HG03139 (cell line): ENCODE results near the gene PTDSS2.
"Not testable (repeated sequence)": the region's sequence is repeated elsewhere in the genome, so short reads cannot be mapped to it uniquely, and the experiment has no call there.

Source experiments
- ATAC-seq: cut with Tn5 transposase; IDR thresholded peaks from one replicate; pipeline ENCODE4 v1.9.1; 2021; ENCODE audit not compliant: unreplicated experiment

PTDSS2 gene

DNA sequence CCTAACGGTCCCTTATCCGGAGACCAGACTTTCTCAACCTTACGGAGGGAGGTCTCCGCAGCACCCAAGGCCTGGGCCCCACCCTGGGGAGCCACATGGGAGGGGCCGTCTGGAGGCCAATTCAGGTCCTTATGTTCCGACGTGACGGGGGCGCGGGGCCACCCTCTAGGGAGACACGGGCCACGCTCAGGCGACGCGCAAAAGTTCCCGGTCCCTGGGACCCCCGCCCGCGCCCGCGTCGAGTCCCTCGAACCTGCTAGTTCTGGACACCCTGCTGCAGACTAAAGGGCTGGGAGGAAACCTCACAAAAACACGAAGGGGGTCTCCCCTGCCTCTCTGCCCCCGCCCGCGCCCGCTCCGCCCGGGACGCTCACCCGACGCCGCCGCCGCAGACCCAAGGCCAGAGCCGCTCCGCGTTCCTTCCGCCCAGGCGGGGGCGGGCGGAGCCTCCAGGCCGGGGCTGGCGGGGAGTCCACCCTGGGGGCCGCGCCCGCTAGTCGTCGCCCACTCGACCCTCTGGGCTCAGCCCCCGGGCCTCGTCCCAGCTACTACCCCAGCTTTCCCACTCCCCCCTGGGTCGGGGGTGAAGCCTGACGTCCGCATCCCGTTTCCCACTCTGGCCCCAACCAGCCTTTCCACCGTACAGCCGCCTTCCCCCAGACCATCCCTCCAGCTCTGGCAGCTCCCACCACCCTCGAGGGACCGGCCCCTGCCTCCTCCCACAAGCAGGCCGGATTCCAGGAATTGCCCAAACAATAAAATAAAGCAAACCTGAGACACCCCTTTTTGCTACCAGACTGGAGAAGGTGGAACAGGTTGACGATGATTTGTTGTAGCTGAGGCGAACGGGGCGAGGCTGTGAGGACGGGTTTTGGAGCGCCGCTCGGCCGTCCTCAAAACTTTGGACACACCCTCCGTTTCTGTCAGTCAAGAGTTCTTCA lies 54.2 kb downstream of the PTDSS2 start:
- no peak for ATAC-seq

DNA sequence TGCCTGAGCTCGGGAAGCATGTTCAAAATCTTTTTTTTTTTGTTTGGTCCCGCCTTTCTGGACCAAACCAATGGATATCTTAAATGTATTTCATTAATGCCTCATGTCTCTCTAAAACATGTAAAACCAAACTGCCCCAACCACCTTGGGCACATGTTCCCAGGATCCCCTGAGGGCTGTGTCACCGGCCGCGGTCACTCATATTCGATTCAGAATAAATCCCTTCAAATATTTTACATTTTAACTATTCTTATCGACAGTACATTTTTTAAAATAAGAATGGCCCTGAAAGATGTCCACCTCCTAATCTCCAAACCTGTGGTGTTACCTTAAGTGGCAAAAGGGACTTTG lies 54.9 kb downstream of the PTDSS2 start:
- ATAC-seq = no peak

DNA sequence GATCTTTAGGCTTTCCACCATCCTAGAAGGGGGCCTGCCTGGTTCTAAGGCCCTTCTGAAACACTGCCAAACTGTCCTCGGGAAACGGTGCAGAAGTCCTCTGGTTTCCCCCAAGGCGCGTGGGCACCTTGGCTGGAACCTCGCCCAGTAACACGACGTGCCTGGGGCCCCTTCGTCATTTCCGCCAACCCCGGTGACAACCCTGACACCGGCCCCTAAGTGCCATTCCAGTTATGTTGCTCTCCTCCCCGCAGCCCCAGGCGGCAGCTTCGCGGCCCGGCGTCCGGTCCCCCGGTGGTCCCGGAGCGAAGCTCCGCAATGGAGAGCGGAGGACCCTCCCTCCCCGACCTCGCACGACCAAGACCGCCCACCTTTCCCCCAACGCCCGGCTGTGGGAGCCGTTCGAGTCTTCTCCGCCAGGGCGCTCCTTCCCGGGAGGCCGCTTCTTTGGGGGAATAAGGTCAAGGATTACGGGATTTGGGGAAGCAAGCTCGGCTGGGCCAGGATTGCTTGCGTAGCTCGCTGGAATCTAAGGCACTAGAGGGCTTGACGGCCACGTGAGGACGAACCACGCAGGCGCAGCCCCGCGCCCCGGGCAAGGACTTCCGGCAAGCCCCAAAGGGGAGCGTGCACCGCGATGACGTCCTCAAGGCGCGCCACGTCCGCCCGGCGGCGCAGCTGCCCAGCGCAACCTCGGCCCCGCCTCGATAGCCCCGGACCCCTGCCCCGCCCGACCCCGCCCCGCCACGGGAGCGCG lies 56.3 kb downstream of the PTDSS2 start:
- peak; percentile 52 for ATAC-seq

DNA sequence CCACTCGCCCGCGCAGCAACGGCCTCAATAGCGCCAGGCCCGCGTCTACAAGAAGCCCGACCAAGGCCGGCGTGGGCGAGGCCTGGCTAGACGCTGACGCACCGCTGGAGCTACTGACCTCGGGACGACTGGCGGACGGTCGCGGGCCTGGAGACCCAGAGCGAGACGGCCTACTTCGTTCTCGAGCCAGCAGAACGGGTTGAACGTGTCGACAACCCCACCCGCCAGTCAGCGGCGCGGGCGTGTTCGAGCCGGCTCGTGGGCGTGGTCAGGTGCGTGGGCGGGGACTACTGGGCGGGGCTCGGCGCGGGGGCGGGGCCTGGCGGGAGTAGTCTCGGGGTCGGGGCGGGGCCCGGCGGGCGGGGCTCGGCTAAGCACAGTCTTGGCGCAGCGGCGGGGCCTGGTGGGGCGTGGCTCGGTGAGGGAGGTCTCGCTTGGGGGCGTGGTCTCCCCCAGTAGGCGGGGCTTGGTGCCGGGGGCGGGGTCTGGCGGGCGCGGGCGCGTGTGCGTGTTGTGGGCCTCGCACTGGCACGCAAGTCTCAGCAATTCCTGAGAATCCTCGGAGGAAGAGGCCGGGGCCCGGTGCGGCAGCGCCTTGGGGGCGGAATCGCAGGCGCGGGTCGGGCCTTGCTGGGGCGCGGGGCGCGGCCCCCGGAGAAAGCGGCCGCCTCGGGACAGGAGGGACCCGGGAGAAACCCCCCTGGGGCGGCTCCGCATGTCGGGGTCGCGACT lies 57.1 kb downstream of the PTDSS2 start, which contains the start of gene RNH1:
Gene RNH1 (minus strand): TSS at position 248 of the 732 bp plus-strand sequence. CDS start 5,080 bp downstream, outside the sequence.
- ATAC-seq = peak; percentile 52

DNA sequence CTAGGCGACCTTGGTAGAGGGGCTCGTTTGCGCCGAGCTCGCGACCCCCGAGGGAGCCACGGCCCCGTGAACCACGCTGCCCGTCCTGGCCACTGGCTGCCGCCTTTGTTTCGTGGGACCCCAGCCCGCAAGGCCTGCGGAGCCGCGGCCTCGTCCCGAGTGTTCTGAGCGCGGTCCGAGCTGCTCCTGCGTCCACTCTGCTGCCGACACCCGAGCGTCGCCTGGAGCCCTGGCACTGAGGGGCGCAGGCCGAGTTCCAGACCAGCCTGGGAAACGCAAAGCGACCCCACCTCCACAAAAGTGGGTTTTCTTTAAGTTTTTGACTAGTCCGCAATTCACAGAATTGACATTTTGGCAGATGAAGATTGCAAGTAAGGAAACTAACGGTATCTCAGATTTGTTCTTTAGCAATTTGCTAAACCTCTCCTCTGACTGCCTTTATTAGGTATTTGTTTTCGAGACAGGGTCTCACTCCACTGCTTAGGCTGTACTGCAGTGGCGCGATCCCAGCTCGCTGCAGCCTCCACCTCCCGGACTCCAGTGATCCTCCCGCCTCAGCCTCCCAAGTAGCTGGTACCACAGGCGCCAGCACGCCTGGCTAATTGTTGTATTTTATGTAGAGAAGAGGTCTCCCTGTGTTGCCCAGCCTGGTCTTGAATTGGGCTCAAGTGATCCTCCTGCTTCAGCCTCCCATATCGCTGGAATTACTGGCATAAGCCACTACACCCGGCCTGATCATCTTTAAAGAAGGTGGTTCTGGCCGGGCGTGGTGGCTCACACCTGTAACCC lies 57.8 kb downstream of the PTDSS2 start:
- no peak for ATAC-seq

DNA sequence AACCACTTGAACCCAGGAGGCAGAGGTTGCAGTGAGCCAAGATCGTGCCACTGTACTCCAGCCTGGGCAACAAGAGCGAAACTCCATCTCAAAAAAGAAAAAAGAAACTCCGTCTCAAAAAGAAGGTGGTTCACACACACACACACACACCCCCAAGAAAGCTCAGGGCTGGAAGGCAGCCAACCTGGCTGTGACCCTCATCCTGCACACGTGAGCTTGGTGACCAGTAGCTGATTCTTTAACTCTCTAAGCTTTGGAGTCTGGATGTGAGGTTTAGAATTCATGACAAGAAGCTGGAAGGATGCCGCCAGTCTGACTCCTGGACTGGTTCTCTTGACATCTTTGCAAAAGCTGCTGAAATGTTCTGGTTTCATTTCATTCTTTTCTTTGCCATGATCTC lies 58.9 kb downstream of the PTDSS2 start:
- ATAC-seq = no peak

DNA sequence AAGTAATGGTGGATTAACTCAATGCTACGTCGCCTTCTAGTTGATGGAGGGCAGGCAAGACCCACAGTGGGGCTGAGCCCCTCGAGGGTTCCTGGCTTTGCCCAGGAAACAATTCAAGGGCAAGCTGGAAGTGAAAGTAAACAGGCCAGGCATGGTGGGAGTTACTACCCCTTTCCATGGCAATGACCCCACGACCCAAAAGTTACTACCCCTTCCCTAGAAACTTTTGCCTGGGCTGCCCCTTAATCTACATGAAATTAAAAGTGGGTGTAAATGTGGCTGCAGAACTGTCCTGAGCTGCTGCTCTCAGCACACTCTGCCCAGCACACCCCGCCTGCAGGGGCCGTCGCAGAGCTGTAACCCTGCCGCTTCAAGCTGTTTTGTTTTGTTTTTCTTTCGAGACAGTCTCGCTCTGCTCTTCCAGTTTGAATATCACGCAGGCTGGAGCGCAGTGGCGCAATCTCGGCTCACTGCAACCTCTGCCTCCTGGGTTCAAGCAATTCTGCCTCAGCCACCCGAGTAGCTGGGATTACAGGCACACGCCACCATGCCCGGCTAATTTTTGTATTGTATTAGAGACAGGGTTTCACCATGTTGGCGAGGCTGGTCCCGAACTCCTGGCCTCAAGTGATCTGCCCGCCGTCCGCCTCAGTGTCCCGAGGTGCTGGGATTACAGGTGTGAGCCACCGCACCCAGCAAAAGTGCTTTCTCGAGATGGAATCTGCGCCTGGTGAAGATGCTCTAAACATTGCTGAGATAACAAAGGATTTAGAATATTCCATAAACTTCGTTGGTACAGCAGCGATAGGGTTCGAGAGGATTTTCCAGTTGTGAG lies 62.9 kb downstream of the PTDSS2 start:
- ATAC-seq = no peak

DNA sequence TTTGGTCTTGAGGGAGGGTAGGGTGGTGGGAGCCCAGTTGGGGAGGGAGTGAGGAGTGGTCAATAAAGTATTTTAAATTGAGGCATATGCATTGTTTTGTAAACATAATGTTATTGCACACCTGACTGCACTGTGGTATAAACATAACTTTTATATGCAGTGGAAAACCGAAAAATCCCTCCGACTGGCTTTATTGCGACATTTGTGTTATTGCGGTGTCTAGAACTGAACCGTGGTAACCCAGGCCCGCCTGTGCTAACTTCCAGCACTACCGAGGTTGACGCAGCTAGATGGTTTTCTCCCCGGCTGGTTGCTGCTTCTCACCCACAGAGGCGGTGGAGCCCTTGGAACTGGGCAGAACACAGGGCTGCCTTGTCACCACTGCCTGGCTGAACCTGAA lies 64.5 kb downstream of the PTDSS2 start:
- ATAC-seq = no peak

DNA sequence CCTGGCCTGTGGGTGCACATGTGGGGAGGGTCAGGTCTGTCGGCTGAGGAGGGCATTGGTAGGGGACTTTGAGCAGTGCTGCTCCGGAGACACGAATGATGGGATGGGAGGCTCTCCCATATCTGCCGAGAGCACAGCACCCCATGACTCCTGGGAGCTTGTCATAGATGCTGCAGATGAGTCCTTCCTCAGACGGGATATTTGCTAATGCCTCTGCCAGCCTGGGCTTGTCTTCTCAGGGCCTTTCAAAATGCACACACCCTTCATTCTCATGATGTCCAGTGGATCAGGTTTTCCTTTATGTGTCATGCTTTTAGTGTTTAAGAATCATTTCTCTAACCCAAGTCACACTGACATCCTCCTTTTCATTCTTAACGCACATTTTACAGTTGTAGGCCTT lies 65.1 kb downstream of the PTDSS2 start:
- no peak for ATAC-seq

DNA sequence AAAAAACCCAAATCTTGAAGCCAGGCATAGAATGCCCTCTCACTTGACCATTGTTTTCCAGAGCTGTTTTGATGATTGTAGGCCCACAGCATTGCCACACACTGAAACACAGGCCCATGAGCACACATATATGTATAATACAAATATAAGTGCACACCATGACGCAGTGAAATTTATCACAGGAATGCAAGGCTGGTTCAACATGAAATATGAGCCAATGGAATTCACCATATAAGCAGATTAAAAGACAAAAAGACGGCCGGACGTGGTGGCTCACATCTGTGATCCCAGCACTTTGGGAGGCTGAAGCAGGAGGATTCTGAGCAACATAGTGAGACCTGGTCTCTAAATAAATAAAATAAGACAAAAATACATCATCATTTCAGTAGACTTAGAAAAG lies 66.3 kb downstream of the PTDSS2 start:
- ATAC-seq = no peak

DNA sequence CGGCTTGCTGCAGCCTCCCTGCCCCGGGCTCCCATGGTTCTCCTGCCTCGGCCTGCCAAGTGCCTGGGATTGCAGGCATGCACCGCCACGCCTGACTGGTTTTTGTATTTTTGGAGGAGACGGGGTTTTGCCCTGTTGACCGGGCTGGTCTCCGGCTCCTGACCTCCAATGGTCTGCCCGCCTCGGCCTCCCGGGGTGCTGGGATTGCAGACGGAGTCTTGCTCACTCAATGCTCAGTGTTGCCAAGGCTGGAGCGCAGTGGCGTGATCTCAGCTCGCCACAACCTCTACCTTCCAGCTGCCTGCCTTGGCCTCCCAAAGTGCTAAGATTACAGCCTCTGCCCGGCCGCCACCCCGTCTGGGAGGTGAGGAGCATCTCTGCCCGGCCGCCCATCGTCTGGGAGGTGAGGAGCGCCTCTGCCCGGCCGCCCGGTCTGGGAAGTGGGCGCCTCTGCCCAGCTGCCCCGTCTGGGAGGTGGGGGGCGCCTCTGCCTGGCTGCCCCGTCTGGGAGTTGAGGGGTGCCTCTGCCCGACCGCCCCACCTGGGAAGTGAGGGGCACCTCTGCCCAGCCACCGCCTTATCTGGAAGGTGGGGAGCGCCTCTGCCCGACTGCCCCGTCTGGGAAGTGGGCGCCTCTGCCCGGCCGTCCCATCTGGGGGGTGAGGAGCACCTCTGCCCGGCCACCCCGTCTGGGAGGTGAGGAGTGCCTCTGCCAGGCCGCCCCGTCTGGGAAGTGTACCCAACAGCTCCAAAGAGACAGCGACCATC lies 67.0 kb downstream of the PTDSS2 start:
- not testable (repeated sequence) for ATAC-seq

DNA sequence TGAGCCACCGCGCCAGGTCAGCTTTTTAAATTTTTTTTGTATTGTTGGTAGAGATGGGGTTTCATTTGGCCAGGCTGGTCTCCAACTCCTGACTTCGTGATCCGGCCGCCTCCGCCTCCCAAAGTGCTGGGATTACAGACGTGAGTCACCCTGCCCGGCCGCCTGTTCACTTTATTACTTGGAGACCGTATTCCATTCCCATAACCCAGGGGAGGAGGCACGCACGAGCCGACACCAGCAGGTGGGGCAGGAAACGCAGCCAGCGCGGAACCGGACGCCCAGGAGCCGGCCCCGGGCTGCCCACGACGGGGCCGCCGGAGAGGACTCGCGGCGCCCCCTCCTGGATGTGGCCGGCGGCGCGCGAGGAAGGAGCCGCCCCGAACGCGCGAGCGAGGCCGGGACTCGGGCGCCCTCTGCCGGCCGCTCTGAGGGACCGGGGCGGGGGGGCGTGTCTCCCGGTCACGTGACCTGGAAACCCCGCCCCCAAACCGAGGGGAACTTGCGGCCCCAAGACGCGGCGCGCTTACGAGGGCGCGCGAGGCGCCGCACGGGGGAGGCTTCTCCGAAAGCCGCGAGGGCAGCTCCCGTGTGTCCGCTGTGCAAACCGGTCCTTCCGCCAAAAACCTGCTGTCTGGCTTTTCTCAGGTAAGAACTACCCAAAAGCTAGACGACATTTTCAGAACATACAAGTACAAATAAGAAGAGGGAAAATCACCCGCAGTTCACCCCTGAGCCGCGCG lies 68.6 kb downstream of the PTDSS2 start:
- peak; percentile 91 for ATAC-seq

DNA sequence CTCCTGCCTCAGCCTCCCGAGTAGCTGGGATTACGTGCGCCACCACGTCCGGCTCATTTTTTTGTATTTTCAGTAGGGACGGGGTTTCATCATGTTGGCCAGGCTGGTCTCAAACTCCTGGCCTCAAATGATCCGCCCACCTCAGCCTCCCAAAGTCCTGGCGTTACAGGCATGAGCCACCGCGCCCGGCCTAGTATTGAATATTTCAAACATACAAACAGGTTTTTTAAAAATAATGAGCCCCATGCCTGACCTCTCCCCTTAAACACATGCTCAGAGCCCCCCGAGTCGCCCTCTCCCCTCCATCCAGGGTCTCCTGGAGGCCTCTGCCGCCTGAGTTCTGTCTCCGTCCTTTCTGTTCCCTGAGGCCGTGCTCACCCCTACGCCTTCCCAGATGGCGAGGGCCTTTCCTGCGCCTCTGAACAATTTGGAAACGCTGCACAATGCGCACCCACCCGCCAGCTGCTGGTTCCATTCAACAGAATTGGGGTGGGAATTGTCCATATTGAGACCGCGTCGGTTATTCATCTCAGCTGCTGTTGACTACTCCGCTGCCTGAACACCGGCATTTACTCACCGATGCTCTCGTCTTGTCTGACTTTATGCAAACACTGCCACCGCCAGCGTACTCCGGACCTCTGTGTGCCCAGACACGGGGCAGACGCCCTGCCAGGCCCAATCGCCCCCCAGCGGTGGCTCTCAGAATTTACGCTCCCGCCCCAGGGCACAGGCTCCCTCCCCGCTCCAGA lies 70.5 kb downstream of the PTDSS2 start:
- no peak for ATAC-seq

DNA sequence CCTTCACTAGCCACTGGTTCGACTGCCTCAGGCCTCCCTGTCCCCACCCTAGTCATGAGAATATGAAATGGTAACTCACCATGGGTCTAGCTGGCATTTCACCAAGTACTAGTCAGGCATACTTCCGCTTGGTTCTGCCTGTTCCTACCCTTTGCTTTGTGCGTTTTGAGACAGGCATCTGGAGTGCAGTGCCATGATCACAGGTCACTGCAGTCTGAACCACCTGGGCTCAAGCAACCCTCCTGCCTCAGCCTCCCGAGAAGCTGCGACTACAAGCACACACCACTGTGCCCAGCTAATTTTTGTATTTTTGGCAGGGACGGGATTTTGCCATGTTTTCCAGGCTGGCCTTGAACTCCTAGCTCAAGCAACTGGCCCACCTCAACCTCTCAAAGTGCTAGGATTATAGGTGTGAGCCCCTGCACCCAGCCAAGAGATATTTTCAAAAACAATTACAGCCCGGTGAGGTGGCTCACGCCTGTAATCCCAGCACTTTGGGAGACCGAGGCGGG lies 71.2 kb downstream of the PTDSS2 start:
- no peak for ATAC-seq

DNA sequence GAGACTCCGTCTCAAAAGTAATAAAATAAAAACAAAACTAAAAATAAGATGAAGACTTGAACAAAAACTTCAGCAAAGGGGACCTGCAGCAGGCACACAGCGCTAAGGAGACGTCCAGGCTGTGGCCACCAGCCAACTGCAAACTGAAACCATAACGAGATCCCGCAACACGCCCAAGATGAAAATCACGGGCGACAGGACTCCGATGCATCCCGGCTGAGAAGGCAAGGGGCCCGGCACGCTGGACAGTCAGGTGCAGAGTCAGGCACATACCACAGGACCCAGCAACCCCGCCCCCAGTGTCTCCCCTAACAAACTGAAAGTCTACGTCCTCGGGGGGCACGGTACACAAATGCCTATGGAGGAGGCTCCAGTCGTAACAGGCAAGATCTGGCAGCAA lies 76.1 kb downstream of the PTDSS2 start:
- ATAC-seq = no peak

DNA sequence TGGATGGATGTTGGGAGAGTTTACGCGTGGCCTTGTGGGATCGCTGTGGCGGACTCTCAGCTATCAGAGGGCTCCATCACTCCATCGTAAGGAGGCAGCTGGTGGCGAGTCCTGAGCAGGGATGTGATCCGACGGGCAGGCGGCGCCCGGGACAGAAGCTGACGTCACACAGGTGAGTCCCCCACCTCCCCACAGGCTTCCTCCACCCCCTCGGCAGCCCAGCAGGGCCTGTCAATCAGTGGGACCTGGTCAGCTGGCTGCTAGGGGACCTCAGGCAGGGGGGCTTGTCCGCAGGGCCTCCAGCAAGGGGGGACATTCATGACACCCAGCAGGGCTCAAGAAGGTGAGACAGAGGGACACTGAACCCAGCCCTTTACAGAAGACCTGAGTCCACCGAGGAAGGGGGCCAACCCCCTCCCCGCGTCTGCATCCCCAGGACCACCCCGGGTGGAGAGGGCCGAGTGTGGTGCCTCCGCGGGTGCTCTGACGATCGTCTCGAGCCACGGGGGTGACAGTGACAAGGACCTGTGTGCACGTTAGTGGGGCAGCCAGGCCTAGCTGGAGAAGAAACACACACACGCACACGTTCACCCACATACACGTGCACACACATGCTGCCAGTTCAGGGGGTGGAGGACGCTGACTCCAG lies 78.2 kb downstream of the PTDSS2 start:
- ATAC-seq = no peak
